ENCODE measurements around the gene RARB.

Gene RARB

DNA sequence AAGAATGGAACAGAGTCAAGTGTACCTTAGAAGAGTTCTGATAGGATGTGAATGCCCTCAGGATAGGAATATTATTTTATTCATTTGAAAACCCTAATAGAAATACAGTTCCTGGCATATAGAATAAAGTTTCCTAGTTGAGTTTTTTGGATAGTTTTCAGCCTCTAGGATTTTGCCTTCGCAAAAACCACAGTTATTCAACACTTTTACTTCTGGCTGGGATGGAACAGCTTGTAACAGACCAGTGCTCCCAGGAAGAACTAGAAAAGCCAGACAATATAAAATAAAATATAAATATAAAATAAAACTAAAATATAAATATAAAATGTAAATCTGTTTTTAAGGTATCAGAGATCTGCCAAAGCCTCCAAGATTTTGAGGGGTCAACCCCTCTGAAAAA is 27.5 kb upstream of the RARB start:
- peaks cover 18% of the 10 kb centered on the region for H3K4me1 Mint-ChIP-seq
- no peaks in the 10 kb centered on the region for H3K9me3 Mint-ChIP-seq
- H3K27ac Mint-ChIP-seq = no peak overlapping the region
- no peaks in the 10 kb centered on the region for H3K27me3 Mint-ChIP-seq (ENCODE audit: low read depth)
- H3K4me3 Mint-ChIP-seq = no peak overlapping the region
- TF ChIP-seq, protein P1, sequence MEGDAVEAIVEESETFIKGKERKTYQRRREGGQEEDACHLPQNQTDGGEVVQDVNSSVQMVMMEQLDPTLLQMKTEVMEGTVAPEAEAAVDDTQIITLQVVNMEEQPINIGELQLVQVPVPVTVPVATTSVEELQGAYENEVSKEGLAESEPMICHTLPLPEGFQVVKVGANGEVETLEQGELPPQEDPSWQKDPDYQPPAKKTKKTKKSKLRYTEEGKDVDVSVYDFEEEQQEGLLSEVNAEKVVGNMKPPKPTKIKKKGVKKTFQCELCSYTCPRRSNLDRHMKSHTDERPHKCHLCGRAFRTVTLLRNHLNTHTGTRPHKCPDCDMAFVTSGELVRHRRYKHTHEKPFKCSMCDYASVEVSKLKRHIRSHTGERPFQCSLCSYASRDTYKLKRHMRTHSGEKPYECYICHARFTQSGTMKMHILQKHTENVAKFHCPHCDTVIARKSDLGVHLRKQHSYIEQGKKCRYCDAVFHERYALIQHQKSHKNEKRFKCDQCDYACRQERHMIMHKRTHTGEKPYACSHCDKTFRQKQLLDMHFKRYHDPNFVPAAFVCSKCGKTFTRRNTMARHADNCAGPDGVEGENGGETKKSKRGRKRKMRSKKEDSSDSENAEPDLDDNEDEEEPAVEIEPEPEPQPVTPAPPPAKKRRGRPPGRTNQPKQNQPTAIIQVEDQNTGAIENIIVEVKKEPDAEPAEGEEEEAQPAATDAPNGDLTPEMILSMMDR (IDR thresholded peaks at IDR 0.05; ENCODE audit: unreplicated experiment in 3 of 3) = no peak
- no peaks in the 10 kb centered on the region for H3K36me3 Mint-ChIP-seq (ENCODE audit: low read depth)

DNA sequence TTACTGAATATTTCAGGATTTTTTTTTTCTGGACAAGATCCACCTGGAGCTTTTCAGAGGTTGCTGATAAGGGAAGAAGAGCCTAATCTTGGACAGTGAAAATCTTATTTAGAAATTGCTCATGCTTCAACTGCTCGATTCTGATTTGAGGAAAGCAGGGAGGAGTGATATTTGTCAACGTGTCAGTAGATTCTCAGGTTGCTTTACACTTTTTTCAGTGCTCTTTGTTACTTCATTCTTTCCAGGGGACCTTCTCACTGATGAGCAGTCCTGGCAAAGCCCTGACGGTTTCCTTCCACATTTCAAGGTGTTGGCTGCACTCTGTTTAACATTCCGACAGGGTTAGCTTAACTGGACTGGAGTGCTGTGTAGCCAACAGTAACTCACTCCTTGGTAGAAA is 24.1 kb upstream of the RARB start:
- H3K4me1 Mint-ChIP-seq = peaks cover 29% of the 10 kb centered on the region
- H3K9me3 Mint-ChIP-seq = no peaks in the 10 kb centered on the region
- no peaks in the 10 kb centered on the region for H3K27me3 Mint-ChIP-seq (ENCODE audit: low read depth)
- H3K4me3 Mint-ChIP-seq = no peak overlapping the region
- TF ChIP-seq, protein P1 (IDR thresholded peaks at IDR 0.05; ENCODE audit: unreplicated experiment in 3 of 3) = no peak
- peak overlapping the region in 2 of 3 experiments; percentile 57 to 85 for H3K27ac Mint-ChIP-seq
- H3K36me3 Mint-ChIP-seq (ENCODE audit: low read depth) = no peaks in the 10 kb centered on the region

DNA sequence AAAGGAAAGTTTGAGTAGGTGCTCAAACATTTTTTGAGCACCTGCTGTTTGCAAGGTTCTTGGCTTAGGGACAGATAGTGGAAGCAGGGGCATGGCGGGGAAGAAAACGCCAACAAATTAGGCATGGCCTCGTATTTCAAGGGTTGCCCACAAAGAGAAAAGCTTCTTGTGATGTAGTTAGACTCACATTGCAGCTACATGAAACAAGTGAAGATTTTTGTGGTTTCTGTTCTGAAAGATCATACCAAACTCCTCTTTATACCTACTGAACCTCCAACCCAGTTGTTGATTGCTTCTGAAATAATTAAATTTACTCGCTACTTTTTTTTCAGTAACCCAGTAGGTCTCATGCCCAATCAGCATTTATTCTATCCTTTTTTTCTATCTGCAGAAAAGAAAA is 23.5 kb upstream of the RARB start:
- TF ChIP-seq, protein P1 (IDR thresholded peaks at IDR 0.05; ENCODE audit: unreplicated experiment in 3 of 3) = no peak
- no peak overlapping the region for H3K4me3 Mint-ChIP-seq
- H3K27ac Mint-ChIP-seq = peak overlapping the region in 2 of 3 experiments; percentile 57 to 85
- H3K9me3 Mint-ChIP-seq = no peaks in the 10 kb centered on the region
- H3K36me3 Mint-ChIP-seq (ENCODE audit: low read depth) = no peaks in the 10 kb centered on the region
- H3K27me3 Mint-ChIP-seq (ENCODE audit: low read depth) = no peaks in the 10 kb centered on the region
- H3K4me1 Mint-ChIP-seq = peaks cover 30% of the 10 kb centered on the region

DNA sequence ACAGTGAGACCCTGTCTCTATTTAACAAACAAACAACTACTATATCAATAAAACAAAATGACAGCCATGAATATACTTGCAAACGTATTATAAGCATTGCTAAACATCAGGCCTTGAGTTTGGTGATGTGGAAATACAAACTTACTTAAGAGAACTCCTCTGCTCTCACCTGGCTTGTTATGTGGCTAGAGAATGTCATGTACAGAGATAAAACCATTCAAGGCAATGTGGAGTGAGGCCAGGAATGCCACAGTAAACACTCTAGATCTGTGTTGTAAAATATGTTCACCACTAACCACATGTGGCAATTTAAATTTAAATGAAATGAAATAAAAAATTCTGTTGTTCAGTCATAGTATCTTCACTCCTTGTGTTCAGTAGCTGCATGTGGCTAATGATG is 22.7 kb upstream of the RARB start:
- no peak overlapping the region for H3K4me3 Mint-ChIP-seq
- H3K9me3 Mint-ChIP-seq = no peaks in the 10 kb centered on the region
- TF ChIP-seq, protein P1 (IDR thresholded peaks at IDR 0.05; ENCODE audit: unreplicated experiment in 3 of 3) = no peak
- H3K27ac Mint-ChIP-seq = peak overlapping the region in 1 of 3 experiments; percentile 30
- peaks cover 31% of the 10 kb centered on the region for H3K4me1 Mint-ChIP-seq
- H3K36me3 Mint-ChIP-seq (ENCODE audit: low read depth) = no peaks in the 10 kb centered on the region
- no peaks in the 10 kb centered on the region for H3K27me3 Mint-ChIP-seq (ENCODE audit: low read depth)

DNA sequence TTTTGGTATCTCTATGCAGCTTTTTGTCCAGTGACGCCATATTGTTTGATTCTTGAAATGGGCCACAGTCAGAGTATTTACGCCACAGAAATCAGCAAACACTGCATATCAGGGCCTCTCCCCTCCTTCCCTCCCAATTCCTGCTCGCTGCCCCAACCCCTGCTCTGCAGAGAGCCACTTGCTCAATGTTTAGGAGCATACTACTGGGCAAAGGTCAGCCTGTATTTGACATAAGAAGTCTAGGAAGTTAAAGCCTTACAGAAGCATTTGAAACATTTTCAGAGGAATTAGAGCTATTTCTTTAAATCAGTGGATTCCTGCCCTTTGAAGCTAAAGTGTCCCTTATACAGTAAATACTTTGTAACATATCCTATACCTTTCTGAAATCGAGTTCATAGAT is 17.4 kb upstream of the RARB start:
- peaks cover 11% of the 10 kb centered on the region for H3K9me3 Mint-ChIP-seq
- H3K27ac Mint-ChIP-seq = peak overlapping the region in 2 of 3 experiments; percentile 24 to 69
- no peaks in the 10 kb centered on the region for H3K27me3 Mint-ChIP-seq (ENCODE audit: low read depth)
- H3K4me1 Mint-ChIP-seq = peaks cover 14% of the 10 kb centered on the region
- TF ChIP-seq, protein P1 (IDR thresholded peaks at IDR 0.05; ENCODE audit: unreplicated experiment in 3 of 3) = no peak
- H3K4me3 Mint-ChIP-seq = no peak overlapping the region
- H3K36me3 Mint-ChIP-seq (ENCODE audit: low read depth) = peaks cover 9% of the 10 kb centered on the region

DNA sequence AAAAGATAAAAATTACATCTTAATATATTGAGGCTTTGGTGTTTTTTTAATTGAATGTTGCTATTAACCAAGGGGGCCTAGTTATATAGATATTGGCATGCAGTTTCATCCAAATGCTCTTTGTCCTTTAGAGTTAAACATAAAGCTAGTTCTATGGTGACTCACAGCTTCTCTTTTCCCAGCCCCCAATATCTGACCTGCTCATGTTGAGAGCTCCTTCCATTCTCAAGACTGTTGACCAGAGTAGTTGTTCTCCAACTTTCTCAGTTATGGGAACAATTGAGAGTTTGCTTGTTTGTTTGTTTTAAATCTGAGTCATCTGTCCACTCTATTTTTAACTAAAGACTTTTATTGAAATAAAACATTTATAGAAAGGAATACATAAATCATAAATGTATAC is 15.8 kb upstream of the RARB start:
- TF ChIP-seq, protein P1 (IDR thresholded peaks at IDR 0.05; ENCODE audit: unreplicated experiment in 3 of 3) = no peak
- Mint-ChIP-seq H3K27me3 (ENCODE audit: low read depth) (no peaks in the 10 kb centered on the region), H3K36me3 (ENCODE audit: low read depth) (peaks cover 11% of the 10 kb centered on the region), H3K4me1 (peaks cover 9% of the 10 kb centered on the region), H3K27ac (peak overlapping the region in 1 of 3 experiments; percentile 28), H3K4me3 (no peak overlapping the region), H3K9me3 (peaks cover 17% of the 10 kb centered on the region)
